ENCODE measurements around the gene PDSS2. TPM values are rescaled to one million over a fixed set of nuclear protein-coding genes. Genes with fewer than 3 reads are reported as not detected.

PDSS2 gene
- total RNA-seq, 1 experiment from 2014 or later: 17.7 TPM

DNA sequence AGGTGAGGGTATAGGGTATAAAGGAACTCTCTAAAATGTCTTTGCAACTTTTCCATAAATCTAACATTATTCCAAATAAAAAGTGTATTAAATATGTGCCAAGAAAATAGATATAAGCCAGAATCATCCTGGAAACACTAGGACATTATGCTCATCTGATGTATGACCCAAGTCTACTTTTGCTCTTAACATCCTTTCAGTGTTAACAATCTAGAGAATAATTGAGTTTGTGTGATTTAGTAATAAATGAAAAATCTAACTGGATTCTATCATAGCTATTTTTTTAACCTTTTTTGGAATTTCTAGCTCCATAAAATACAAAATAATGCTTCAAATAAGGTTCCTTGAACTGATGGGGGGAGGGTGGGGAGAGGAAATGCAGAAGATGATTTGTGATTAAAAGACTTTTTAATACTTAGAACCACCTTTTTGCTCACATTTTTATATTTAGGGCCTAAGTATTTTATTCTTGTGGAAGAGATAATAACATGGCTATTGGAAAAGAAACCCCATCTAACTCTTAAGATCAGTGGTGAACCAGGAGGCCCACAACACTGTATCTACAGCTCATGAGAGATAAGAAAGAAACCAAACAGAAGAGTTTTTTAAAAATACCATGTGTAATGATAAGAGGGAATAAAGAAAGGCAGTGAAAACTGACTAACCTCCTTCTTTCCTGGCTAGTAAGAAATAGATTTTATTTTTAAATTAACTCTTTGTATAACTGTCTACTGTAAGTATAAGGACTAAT lies 68.5 kb downstream of the PDSS2 start:
- no peak overlapping the region for H3K4me3 ChIP-seq (ENCODE audit: low read depth in 2 of 2, low read length in 2 of 2)
- intact Hi-C loops (cut with micrococcal nuclease; ENCODE audit: unreplicated experiment) (no loop called here), in situ Hi-C loops (cut with HindIII; ENCODE audit: low pct_unique_long_range_greater_than_20kb, low sequenced_read_pairs) (no loop called here)
- no peaks in the 10 kb centered on the region for H3K27me3 ChIP-seq (ENCODE audit: control insufficient read depth, insufficient read depth, low read length)
- no peak overlapping the region for H3K27ac ChIP-seq (ENCODE audit: low read length)
- CTCF ChIA-PET: interaction anchor here (0.7 kb wide), 1 partner anchor 411 kb away, joined by 9 read pairs; no protein-coding TSS in a partner anchor
- no peak for ATAC-seq
- DNase-seq (ENCODE audit: low read depth, low spot score): no peak
- TF ChIP-seq SIN3A (IDR thresholded peaks at IDR 0.05; ENCODE audit: borderline replicate concordance, insufficient read depth, low read depth, low read length) (no peak), POLR2AphosphoS5 (IDR thresholded peaks at IDR 0.05; ENCODE audit: low read depth, low read length) (no peak)
- TF ChIP-seq, protein P1, sequence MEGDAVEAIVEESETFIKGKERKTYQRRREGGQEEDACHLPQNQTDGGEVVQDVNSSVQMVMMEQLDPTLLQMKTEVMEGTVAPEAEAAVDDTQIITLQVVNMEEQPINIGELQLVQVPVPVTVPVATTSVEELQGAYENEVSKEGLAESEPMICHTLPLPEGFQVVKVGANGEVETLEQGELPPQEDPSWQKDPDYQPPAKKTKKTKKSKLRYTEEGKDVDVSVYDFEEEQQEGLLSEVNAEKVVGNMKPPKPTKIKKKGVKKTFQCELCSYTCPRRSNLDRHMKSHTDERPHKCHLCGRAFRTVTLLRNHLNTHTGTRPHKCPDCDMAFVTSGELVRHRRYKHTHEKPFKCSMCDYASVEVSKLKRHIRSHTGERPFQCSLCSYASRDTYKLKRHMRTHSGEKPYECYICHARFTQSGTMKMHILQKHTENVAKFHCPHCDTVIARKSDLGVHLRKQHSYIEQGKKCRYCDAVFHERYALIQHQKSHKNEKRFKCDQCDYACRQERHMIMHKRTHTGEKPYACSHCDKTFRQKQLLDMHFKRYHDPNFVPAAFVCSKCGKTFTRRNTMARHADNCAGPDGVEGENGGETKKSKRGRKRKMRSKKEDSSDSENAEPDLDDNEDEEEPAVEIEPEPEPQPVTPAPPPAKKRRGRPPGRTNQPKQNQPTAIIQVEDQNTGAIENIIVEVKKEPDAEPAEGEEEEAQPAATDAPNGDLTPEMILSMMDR (IDR thresholded peaks at IDR 0.05): no peak
- TF ChIP-seq, protein P2, sequence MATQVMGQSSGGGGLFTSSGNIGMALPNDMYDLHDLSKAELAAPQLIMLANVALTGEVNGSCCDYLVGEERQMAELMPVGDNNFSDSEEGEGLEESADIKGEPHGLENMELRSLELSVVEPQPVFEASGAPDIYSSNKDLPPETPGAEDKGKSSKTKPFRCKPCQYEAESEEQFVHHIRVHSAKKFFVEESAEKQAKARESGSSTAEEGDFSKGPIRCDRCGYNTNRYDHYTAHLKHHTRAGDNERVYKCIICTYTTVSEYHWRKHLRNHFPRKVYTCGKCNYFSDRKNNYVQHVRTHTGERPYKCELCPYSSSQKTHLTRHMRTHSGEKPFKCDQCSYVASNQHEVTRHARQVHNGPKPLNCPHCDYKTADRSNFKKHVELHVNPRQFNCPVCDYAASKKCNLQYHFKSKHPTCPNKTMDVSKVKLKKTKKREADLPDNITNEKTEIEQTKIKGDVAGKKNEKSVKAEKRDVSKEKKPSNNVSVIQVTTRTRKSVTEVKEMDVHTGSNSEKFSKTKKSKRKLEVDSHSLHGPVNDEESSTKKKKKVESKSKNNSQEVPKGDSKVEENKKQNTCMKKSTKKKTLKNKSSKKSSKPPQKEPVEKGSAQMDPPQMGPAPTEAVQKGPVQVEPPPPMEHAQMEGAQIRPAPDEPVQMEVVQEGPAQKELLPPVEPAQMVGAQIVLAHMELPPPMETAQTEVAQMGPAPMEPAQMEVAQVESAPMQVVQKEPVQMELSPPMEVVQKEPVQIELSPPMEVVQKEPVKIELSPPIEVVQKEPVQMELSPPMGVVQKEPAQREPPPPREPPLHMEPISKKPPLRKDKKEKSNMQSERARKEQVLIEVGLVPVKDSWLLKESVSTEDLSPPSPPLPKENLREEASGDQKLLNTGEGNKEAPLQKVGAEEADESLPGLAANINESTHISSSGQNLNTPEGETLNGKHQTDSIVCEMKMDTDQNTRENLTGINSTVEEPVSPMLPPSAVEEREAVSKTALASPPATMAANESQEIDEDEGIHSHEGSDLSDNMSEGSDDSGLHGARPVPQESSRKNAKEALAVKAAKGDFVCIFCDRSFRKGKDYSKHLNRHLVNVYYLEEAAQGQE (IDR thresholded peaks at IDR 0.05; ENCODE audit: insufficient read depth in 1 of 2, low read depth in 2 of 2, low read length in 1 of 2): no peak
- H3K4me1 ChIP-seq (ENCODE audit: control insufficient read depth, insufficient read depth, low read length): no peaks in the 10 kb centered on the region
- no peaks in the 10 kb centered on the region for H3K36me3 ChIP-seq (ENCODE audit: control insufficient read depth, insufficient read depth, low read length)
- no TSS peak for BruUV-seq (replicated peaks)
- peaks cover 25% of the 10 kb centered on the region; the same call in 1 of the 2 replicates for H3K9me3 ChIP-seq (ENCODE audit: control insufficient read depth, insufficient read depth, low read depth, low read length)
- POLR2A ChIA-PET: interaction anchor here (0.6 kb wide), 1 partner anchor 1777 kb away, joined by 14 read pairs; no protein-coding TSS in a partner anchor

DNA sequence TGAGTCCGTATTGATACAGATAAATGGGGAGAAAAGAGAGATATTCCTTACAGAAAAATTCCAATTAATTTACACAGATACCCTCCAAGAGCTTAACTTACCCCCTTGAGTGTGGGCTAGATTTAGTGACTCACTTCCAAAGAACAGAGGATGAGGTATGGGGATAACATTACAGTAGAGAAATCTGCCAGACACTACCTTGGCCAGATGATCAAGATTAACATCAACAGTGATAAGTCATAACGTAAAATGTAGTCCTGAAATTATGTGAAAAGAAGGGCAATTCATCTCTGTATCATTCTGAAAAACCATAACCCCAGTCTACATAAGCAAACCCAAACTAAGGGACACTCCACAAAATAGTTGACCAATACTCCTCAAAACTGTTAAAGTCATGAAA lies 69.3 kb downstream of the PDSS2 start:
- TF ChIP-seq POLR2AphosphoS5 (IDR thresholded peaks at IDR 0.05; ENCODE audit: low read depth, low read length): no peak
- TF ChIP-seq, protein P2 (IDR thresholded peaks at IDR 0.05; ENCODE audit: insufficient read depth in 1 of 2, low read depth in 2 of 2, low read length in 1 of 2): no peak
- no peak for TF ChIP-seq TCF7L2 (IDR thresholded peaks at IDR 0.05; ENCODE audit: low read depth, low read length)
- no peak for TF ChIP-seq SIN3A (IDR thresholded peaks at IDR 0.05; ENCODE audit: borderline replicate concordance, insufficient read depth, low read depth, low read length)
- TF ChIP-seq, protein P1 (IDR thresholded peaks at IDR 0.05): no peak
- no peak for DNase-seq (ENCODE audit: low read depth, low spot score)
- no peaks in the 10 kb centered on the region for H3K4me1 ChIP-seq (ENCODE audit: control insufficient read depth, insufficient read depth, low read length)
- peaks cover 17% of the 10 kb centered on the region; the same call in 1 of the 2 replicates for H3K9me3 ChIP-seq (ENCODE audit: control insufficient read depth, insufficient read depth, low read depth, low read length)
- no peaks in the 10 kb centered on the region for H3K36me3 ChIP-seq (ENCODE audit: control insufficient read depth, insufficient read depth, low read length)
- POLR2A ChIA-PET: no interaction called here
- intact Hi-C loops (cut with micrococcal nuclease; ENCODE audit: unreplicated experiment): no loop called here
- no TSS peak for BruUV-seq (replicated peaks)
- CTCF ChIA-PET: no interaction called here
- no peak overlapping the region for H3K4me3 ChIP-seq (ENCODE audit: low read depth in 2 of 2, low read length in 2 of 2)
- no peak for ATAC-seq
- H3K27ac ChIP-seq (ENCODE audit: low read length): no peak overlapping the region
- no peaks in the 10 kb centered on the region for H3K27me3 ChIP-seq (ENCODE audit: control insufficient read depth, insufficient read depth, low read length)
- in situ Hi-C loops (cut with HindIII; ENCODE audit: low pct_unique_long_range_greater_than_20kb, low sequenced_read_pairs): no loop called here

Data from Panc1 (cell line).